GM10847 (cell line): ENCODE data around the gene MAST4.

Source experiments
- POLR2A ChIP-seq: IDR thresholded peaks from 2 replicates; pipeline ENCODE4 v1.6.1; 2011; ENCODE audit not compliant: insufficient read length; ENCODE audit errors: extremely low read depth

The MAST4 gene

GRCh38 chr5:66585291-66585690, 10.9 kb upstream of the MAST4 start:
- no peak for TF ChIP-seq POLR2A

- TF ChIP-seq POLR2A, result no peak
Measured at GRCh38 chr5:66587771-66588170, 8.4 kb upstream of the MAST4 start.

- no peak for TF ChIP-seq POLR2A
Measured at GRCh38 chr5:66596636-66597182, 516 bp downstream of the MAST4 start.

GRCh38 chr5:66597183-66597757, 1.1 kb downstream of the MAST4 start:
- TF ChIP-seq POLR2A, result no peak

GRCh38 chr5:66602621-66603020, 6.4 kb downstream of the MAST4 start:
- TF ChIP-seq POLR2A, result no peak

GRCh38 chr5:66603164-66603563, 7.0 kb downstream of the MAST4 start:
- no peak for TF ChIP-seq POLR2A

- TF ChIP-seq POLR2A, result no peak
Measured at GRCh38 chr5:66603881-66604280, 7.7 kb downstream of the MAST4 start.

- TF ChIP-seq POLR2A, result no peak
Measured at GRCh38 chr5:66606713-66607112, 10.5 kb downstream of the MAST4 start.

GRCh38 chr5:66608501-66608900, 12.3 kb downstream of the MAST4 start:
- TF ChIP-seq POLR2A, result no peak

GRCh38 chr5:66609615-66610014, 13.4 kb downstream of the MAST4 start:
- no peak for TF ChIP-seq POLR2A

- TF ChIP-seq POLR2A, result no peak
Measured at GRCh38 chr5:66612226-66612625, 16.0 kb downstream of the MAST4 start.

GRCh38 chr5:66615136-66615535, 18.9 kb downstream of the MAST4 start:
- no peak for TF ChIP-seq POLR2A

GRCh38 chr5:66615894-66616293, 19.7 kb downstream of the MAST4 start:
- TF ChIP-seq POLR2A, result no peak

- TF ChIP-seq POLR2A, result no peak
Measured at GRCh38 chr5:66616520-66617225, 20.5 kb downstream of the MAST4 start.

- TF ChIP-seq POLR2A, result no peak
Measured at GRCh38 chr5:66617226-66617861, 21.2 kb downstream of the MAST4 start.
